CD14-positive monocyte (primary cell): ENCODE data around the gene DDX42. TPM values are rescaled to one million over a fixed set of nuclear protein-coding genes. Genes with fewer than 3 reads are reported as not detected.

ENCODE experiments used
- DNase-seq, 3 donors: peaks; one replicate each; pipeline ENCODE4 v3.0.0-alpha.2; 2011 to 2022
- H2AFZ ChIP-seq: 2 replicates; pipeline ENCODE4 v1.6.0; 2012; ENCODE audit warnings: mild to moderate bottlenecking, low read depth, low read length, inconsistent platforms; ENCODE audit not compliant: insufficient read depth, poor library complexity, severe bottlenecking
- H3K27ac ChIP-seq, 2 donors: 1 replicate in 1 of 2; 2 replicates in 1 of 2; pipeline ENCODE4 v1.5.1; 2012 to 2013; ENCODE audit warnings: low read length in 2 of 2, control low read depth in 1 of 2, inconsistent platforms in 1 of 2, low read depth in 1 of 2, mild to moderate bottlenecking in 1 of 2
- H3K27me3 ChIP-seq, 2 donors: one replicate each; pipeline versions ENCODE4 v1.6.0 to v1.6.1; 2011 to 2013; ENCODE audit warnings: low read length in 2 of 2; ENCODE audit not compliant: control insufficient read depth in 2 of 2, insufficient read depth in 2 of 2
- H3K36me3 ChIP-seq, 2 donors: replicated peaks in 1 of 2; 1 replicate in 1 of 2; 2 replicates in 1 of 2; pipeline versions ENCODE4 v1.5.1 to v1.6.1; 2012 to 2013; ENCODE audit warnings: low read length in 2 of 2, control low read depth in 1 of 2, inconsistent platforms in 1 of 2, mild to moderate bottlenecking in 1 of 2; ENCODE audit not compliant: insufficient read depth in 2 of 2, control insufficient read depth in 1 of 2
- H3K4me1 ChIP-seq, 2 donors: 1 replicate in 1 of 2; 2 replicates in 1 of 2; pipeline versions ENCODE4 v1.5.1 to v1.6.1; 2012 to 2013; ENCODE audit warnings: low read length in 2 of 2, control low read depth in 1 of 2, inconsistent platforms in 1 of 2, mild to moderate bottlenecking in 1 of 2, moderate library complexity in 1 of 2; ENCODE audit not compliant: insufficient read depth in 2 of 2, control insufficient read depth in 1 of 2
- H3K4me2 ChIP-seq: replicated peaks from 2 replicates; pipeline ENCODE3; 2012; ENCODE audit warnings: low read length, moderate library complexity, mild to moderate bottlenecking; ENCODE audit not compliant: poor library complexity, severe bottlenecking; ENCODE audit errors: extremely low read depth
- H3K4me3 ChIP-seq, 3 experiments: fragments of 200-600 bp in 1 of 3; sonication (generic) in 1 of 3; replicated peaks in 1 of 3; 1 replicate in 2 of 3; 2 replicates in 1 of 3; pipeline ENCODE4 v1.5.1; 2011 to 2013; ENCODE audit warnings: low read length in 3 of 3, mild to moderate bottlenecking in 3 of 3, control low read depth in 2 of 3, low read depth in 2 of 3, inconsistent platforms in 1 of 3, moderate library complexity in 1 of 3
- H3K79me2 ChIP-seq: 2 replicates; pipeline ENCODE4 v1.6.0; 2012; ENCODE audit warnings: mild to moderate bottlenecking, control low read depth, inconsistent platforms, low read length, moderate library complexity; ENCODE audit not compliant: insufficient read depth
- H3K9ac ChIP-seq: 2 replicates; pipeline ENCODE4 v1.6.0; 2017; ENCODE audit warnings: low read length, mild to moderate bottlenecking; ENCODE audit not compliant: insufficient read depth, poor library complexity, severe bottlenecking
- H3K9me3 ChIP-seq, 2 donors: replicated peaks in 1 of 2; 1 replicate in 1 of 2; 2 replicates in 1 of 2; pipeline versions ENCODE4 v1.5.1 to v1.6.1; 2012 to 2013; ENCODE audit warnings: low read length in 2 of 2, control low read depth in 1 of 2; ENCODE audit not compliant: control insufficient read depth in 1 of 2, insufficient read depth in 1 of 2
- H4K20me1 ChIP-seq: 2 replicates; pipeline ENCODE4 v1.6.0; 2012; ENCODE audit warnings: mild to moderate bottlenecking, low read length, control low read depth, moderate library complexity; ENCODE audit not compliant: insufficient read depth
- H3K27ac Mint-ChIP-seq, 7 donors: one replicate each; pipeline ENCODE4 v1.8.0; 2020; ENCODE audit warnings: mild to moderate bottlenecking in 7 of 7, mixed read lengths in 7 of 7, moderate library complexity in 6 of 7, inconsistent platforms in 2 of 7
- H3K27me3 Mint-ChIP-seq, 3 donors: one replicate each; pipeline ENCODE4 v1.8.0; 2021 to 2022; ENCODE audit warnings: low read depth in 3 of 3, mild to moderate bottlenecking in 3 of 3, mixed read lengths in 3 of 3, moderate library complexity in 3 of 3, inconsistent platforms in 1 of 3
- H3K36me3 Mint-ChIP-seq, 2 donors: one replicate each; pipeline ENCODE4 v1.8.0; 2020; ENCODE audit warnings: mixed read lengths in 2 of 2, inconsistent platforms in 1 of 2, mild to moderate bottlenecking in 1 of 2
- H3K4me1 Mint-ChIP-seq: one replicate; pipeline ENCODE4 v1.8.0; 2020; ENCODE audit warnings: mild to moderate bottlenecking, mixed read lengths
- H3K4me3 Mint-ChIP-seq, 2 donors: one replicate each; pipeline ENCODE4 v1.8.0; 2020; ENCODE audit warnings: mild to moderate bottlenecking in 2 of 2, mixed read lengths in 2 of 2, moderate library complexity in 1 of 2
- H3K9me3 Mint-ChIP-seq, 7 donors: one replicate each; pipeline ENCODE4 v1.8.0; 2020 to 2022; ENCODE audit warnings: mixed read lengths in 7 of 7, mild to moderate bottlenecking in 6 of 7, moderate library complexity in 6 of 7, inconsistent platforms in 2 of 7
- CTCF ChIP-seq: fragments of 200-600 bp; IDR thresholded peaks from one replicate; pipeline ENCODE4 v1.8.0; 2022; ENCODE audit warnings: antibody characterized with exemption, mild to moderate bottlenecking
- WGBS: methylation state at CpG from one replicate; pipeline ENCODE4 v1.1.5; 2013; ENCODE audit warnings: missing lambda C conversion rate; ENCODE audit not compliant: insufficient coverage; 5-methylcytosine and 5-hydroxymethylcytosine counted together
- intact Hi-C, 2 donors: fragments of 100-400 bp; cut with micrococcal nuclease; formaldehyde crosslinking; loops; one replicate each; pipeline versions ENCODE4 v1.15.0 to v1.15.1; 2023
- polyA plus RNA-seq, 3 donors: library from polyadenylated mRNA; depleted of rRNA in 1 of 3; unstranded in 2 of 3; stranded (reverse) in 1 of 3; fragments of 300-500 nt in 2 of 3; fragments of >200 nt in 1 of 3; fragmentation: Illumina TruSeq in 2 of 3; gene quantifications; 1 replicate in 2 of 3; 2 replicates in 1 of 3; pipeline ENCODE4 v1.2.3, GENCODE V29; 2012 to 2021

The DDX42 gene
- polyA plus RNA-seq, 3 donors, result 3.1 to 89.2 (median 5.3) TPM

GRCh38 chr17:63754046-63754445 lies 19.9 kb upstream of the DDX42 start:
- Histone ChIP-seq H3K36me3 (peaks cover 39 to 62% of the 10 kb centered on the region in 2 donors), H3K27ac (peak overlapping the region; percentile 6 to 61), H3K4me3 (no peak overlapping the region), H4K20me1 (no peaks in the 10 kb centered on the region), H3K9ac (no peak overlapping the region), H3K4me1 (peaks cover 41 to 43% of the 10 kb centered on the region in 2 donors), H3K4me2 (no peak overlapping the region), H2AFZ (no peak overlapping the region), H3K9me3 (no peaks in the 10 kb centered on the region), H3K79me2 (peaks cover 14% of the 10 kb centered on the region), H3K27me3 (no peaks in the 10 kb centered on the region)
- Mint-ChIP-seq H3K4me3 (no peak overlapping the region), H3K4me1 (peaks cover 40% of the 10 kb centered on the region), H3K27me3 (no peaks in the 10 kb centered on the region), H3K36me3 (peaks cover 48 to 65% of the 10 kb centered on the region in 2 donors), H3K9me3 (no peaks in the 10 kb centered on the region), H3K27ac (peak overlapping the region in 5 of 7 donors; percentile 15 to 81 (median 59))
- intact Hi-C loops, result no loop called here
- no peak for TF ChIP-seq CTCF
- WGBS, result 100% methylated on average over 2 of the region's 3 CpGs
- no peak for DNase-seq

- H3K36me3 Mint-ChIP-seq, result peaks cover 48 to 68% of the 10 kb centered on the region in 2 donors
- TF ChIP-seq CTCF, result no peak
- DNase-seq, result no peak
- H3K36me3 ChIP-seq, result peaks cover 47 to 70% of the 10 kb centered on the region in 2 donors
- H3K9me3 ChIP-seq, result no peaks in the 10 kb centered on the region
- no peaks in the 10 kb centered on the region for H3K27me3 ChIP-seq
- H3K4me2 ChIP-seq, result no peak overlapping the region
- peaks cover 8% of the 10 kb centered on the region for H4K20me1 ChIP-seq
- H3K4me3 Mint-ChIP-seq, result no peak overlapping the region
- no peak overlapping the region for H2AFZ ChIP-seq
- peaks cover 47% of the 10 kb centered on the region in 2 donors for H3K4me1 ChIP-seq
- H3K27me3 Mint-ChIP-seq, result no peaks in the 10 kb centered on the region
- no peak overlapping the region for H3K9ac ChIP-seq
- peaks cover 15% of the 10 kb centered on the region for H3K79me2 ChIP-seq
- intact Hi-C loops, result no loop called here
- H3K27ac Mint-ChIP-seq, result peak overlapping the region in 1 of 7 donors; percentile 79
- H3K9me3 Mint-ChIP-seq, result no peaks in the 10 kb centered on the region
- peak overlapping the region in 1 of 2 donors; percentile 55 for H3K27ac ChIP-seq
- no peak overlapping the region for H3K4me3 ChIP-seq
- WGBS, result no CpG with 5 or more reads among the region's 2 CpGs
- H3K4me1 Mint-ChIP-seq, result peaks cover 43% of the 10 kb centered on the region
Observed at GRCh38 chr17:63758428-63758827, 15.5 kb upstream of the DDX42 start.
